GM12801 (cell line): ENCODE results near the gene HIRIP3.

Experiments
- CTCF ChIP-seq: IDR thresholded peaks from one replicate; pipeline ENCODE4 v1.5.1; 2011; ENCODE audit warnings: control low read depth; ENCODE audit not compliant: insufficient read length; ENCODE audit errors: extremely low read depth

HIRIP3 gene

GRCh38 chr16:29978081-29978480 is 17.3 kb downstream of the HIRIP3 start:
- TF ChIP-seq CTCF: no peak

- no peak for TF ChIP-seq CTCF
Measured at GRCh38 chr16:29977063-29977825, 18.2 kb downstream of the HIRIP3 start.

GRCh38 chr16:29975811-29976511 is 19.5 kb downstream of the HIRIP3 start:
- TF ChIP-seq CTCF: no peak

GRCh38 chr16:29975134-29975538 is 20.3 kb downstream of the HIRIP3 start:
- no peak for TF ChIP-seq CTCF

GRCh38 chr16:29974291-29975133 is 20.9 kb downstream of the HIRIP3 start:
- TF ChIP-seq CTCF: no peak

- TF ChIP-seq CTCF: no peak
Measured at GRCh38 chr16:29973384-29974246, 21.8 kb downstream of the HIRIP3 start, which contains the start of gene TAOK2. TSS of gene TAOK2 (plus strand) at chr16:29973868. CDS start at chr16:29977773, 3,905 bp downstream.
